ENCODE results near the gene ZNF791.

DNA sequence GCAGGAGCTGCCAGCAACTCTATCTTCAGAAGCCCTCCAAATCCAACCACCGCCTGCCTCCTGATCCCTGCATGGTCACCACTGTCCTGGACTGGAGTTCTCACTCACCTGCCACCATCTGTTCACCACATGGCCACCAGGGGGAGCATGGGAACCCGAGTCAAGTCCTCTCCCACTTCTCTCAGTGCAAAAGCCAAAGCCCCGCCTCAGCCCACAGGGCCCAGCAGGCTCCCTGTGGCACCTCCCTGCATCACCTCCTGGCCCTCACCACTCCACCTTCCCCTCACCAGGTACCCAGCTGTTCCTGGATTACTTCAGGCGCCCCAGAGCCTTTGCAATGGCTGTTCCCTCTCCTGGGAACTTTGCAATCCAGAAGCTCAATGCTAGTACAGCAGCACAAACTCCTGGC lies 65.7 kb downstream of the ZNF791 start:
- TF ChIP-seq CTCF (conservative IDR thresholded peaks at IDR 0.05; ENCODE audit: low read depth in 2 of 2) (peak; percentile 84 to 92), EZH2 (IDR thresholded peaks at IDR 0.05; ENCODE audit: low read depth, unreplicated experiment) (no peak)

All from GM23338 (cell line).